SK-N-SH (cell line): ENCODE data around the gene VPS52. TPM values are rescaled to one million over a fixed set of nuclear protein-coding genes. Genes with fewer than 3 reads are reported as not detected.

Experiments
- CTCF ChIA-PET: fragments of 300-600, 350-600 bp; formaldehyde crosslinking; extraction: SDS; loops from one replicate; lab custom pipeline; 2021; lab: Yijun Ruan, JAX
- POLR2A ChIA-PET: fragments of 350-600 bp; sonication (Branson Sonifier 250); formaldehyde crosslinking; extraction: SDS; loops from one replicate; lab custom pipeline; 2020; ENCODE audit warnings: antibody characterized with exemption, inconsistent platforms; lab: Yijun Ruan, JAX
- DNase-seq: peaks from one replicate; pipeline ENCODE4 v3.0.0; 2012
- H2AFZ ChIP-seq: fragments of 200-600 bp; sonication (generic); 2 replicates; pipeline ENCODE4 v1.8.1; 2016; ENCODE audit warnings: antibody characterized with exemption, mild to moderate bottlenecking, low read depth
- H3F3A ChIP-seq: fragments of 200-600 bp; sonication (generic); replicated peaks from 2 replicates; pipeline ENCODE3; 2016; ENCODE audit warnings: antibody characterized with exemption, mild to moderate bottlenecking; ENCODE audit not compliant: insufficient read depth
- H3K27ac ChIP-seq, 2 experiments: fragments of 200-500 bp in 1 of 2; fragments of 200-600 bp in 1 of 2; sonication (Bioruptor generic) in 1 of 2; sonication (generic), shearing (Covaris generic) in 1 of 2; 2 replicates each; pipeline versions ENCODE4 v1.5.1 to v1.6.1; 2014 to 2016; ENCODE audit warnings: low read depth in 2 of 2, inconsistent platforms in 1 of 2, low read length in 1 of 2, mild to moderate bottlenecking in 1 of 2, mixed read lengths in 1 of 2
- H3K27me3 ChIP-seq: fragments of 200-600 bp; sonication (generic), shearing (Covaris generic); 2 replicates; pipeline ENCODE4 v1.6.1; 2016; ENCODE audit warnings: mixed run types; ENCODE audit not compliant: insufficient read depth
- H3K36me3 ChIP-seq, 2 experiments: fragments of 200-500 bp in 1 of 2; fragments of 200-600 bp in 1 of 2; sonication (Bioruptor generic) in 1 of 2; sonication (generic) in 1 of 2; replicated peaks in 1 of 2; 2 replicates each; pipeline versions ENCODE3 to v1.5.1; 2014 to 2016; ENCODE audit warnings: low read length in 1 of 2, mild to moderate bottlenecking in 1 of 2; ENCODE audit not compliant: insufficient read depth in 2 of 2, control insufficient read depth in 1 of 2
- H3K4me1 ChIP-seq, 2 experiments: fragments of 200-500 bp in 1 of 2; fragments of 200-600 bp in 1 of 2; sonication (Bioruptor generic) in 1 of 2; sonication (generic), shearing (Covaris generic) in 1 of 2; 2 replicates each; pipeline versions ENCODE4 v1.5.1 to v1.6.1; 2014 to 2016; ENCODE audit warnings: low read depth in 1 of 2, low read length in 1 of 2, mixed run types in 1 of 2; ENCODE audit not compliant: insufficient read depth in 2 of 2, control insufficient read depth in 1 of 2
- H3K4me2 ChIP-seq: fragments of 200-600 bp; sonication (generic), shearing (Covaris generic); 2 replicates; pipeline ENCODE4 v1.6.1; 2017; ENCODE audit warnings: mixed run types
- H3K4me3 ChIP-seq, 2 experiments: fragments of 200-500 bp in 1 of 2; fragments of 200-600 bp in 1 of 2; sonication (Bioruptor generic) in 1 of 2; sonication (generic), shearing (Covaris generic) in 1 of 2; 2 replicates each; pipeline versions ENCODE4 v1.5.1 to v1.8.1; 2014 to 2016; ENCODE audit warnings: low read depth in 2 of 2, inconsistent platforms in 1 of 2, low read length in 1 of 2, mild to moderate bottlenecking in 1 of 2, mixed read lengths in 1 of 2, moderate library complexity in 1 of 2
- H3K79me2 ChIP-seq: fragments of 200-600 bp; sonication (generic); 2 replicates; pipeline ENCODE4 v1.8.1; 2017; ENCODE audit warnings: mild to moderate bottlenecking; ENCODE audit not compliant: insufficient read depth
- H3K9ac ChIP-seq: fragments of 200-600 bp; sonication (generic); 2 replicates; pipeline ENCODE4 v1.6.1; 2017; ENCODE audit warnings: mixed run types
- H3K9me2 ChIP-seq: fragments of 200-600 bp; sonication (generic); 2 replicates; pipeline ENCODE4 v1.6.1; 2017; ENCODE audit warnings: mixed run types
- H3K9me3 ChIP-seq: fragments of 200-600 bp; sonication (generic); 2 replicates; pipeline ENCODE4 v1.6.1; 2017; ENCODE audit warnings: mixed run types, mild to moderate bottlenecking, moderate library complexity
- H4K20me1 ChIP-seq: fragments of 200-600 bp; sonication (generic); 2 replicates; pipeline ENCODE4 v1.6.1; 2017; ENCODE audit warnings: mild to moderate bottlenecking, mixed run types; ENCODE audit not compliant: insufficient read depth
- CTCF ChIP-seq: fragments of 200-600 bp; sonication (generic); IDR thresholded peaks from 2 replicates; pipeline ENCODE4 v1.6.1; 2017; ENCODE audit warnings: antibody characterized with exemption, mild to moderate bottlenecking, moderate library complexity
- ELF1 ChIP-seq: IDR thresholded peaks from 2 replicates; pipeline ENCODE4 v1.4.0; 2012
- EZH2phosphoT487 ChIP-seq: fragments of 200-600 bp; sonication (generic); IDR thresholded peaks from 2 replicates; pipeline ENCODE4 v1.6.1; 2017; ENCODE audit warnings: low read depth, mixed run types, mild to moderate bottlenecking, antibody characterized with exemption, moderate library complexity, borderline replicate concordance
- FOSL2 ChIP-seq: IDR thresholded peaks from 2 replicates; pipeline ENCODE4 v1.4.0; 2012; ENCODE audit warnings: low read depth, mild to moderate bottlenecking, moderate library complexity, borderline replicate concordance
- FOXJ3 ChIP-seq: sonication (generic); formaldehyde crosslinking; IDR thresholded peaks from 2 replicates; pipeline ENCODE4 v1.5.1; 2020; ENCODE audit warnings: mild to moderate bottlenecking, missing genetic modification reagents
- JUND ChIP-seq: IDR thresholded peaks from 2 replicates; pipeline ENCODE4 v1.4.0; 2012
- MAX ChIP-seq: IDR thresholded peaks from 2 replicates; pipeline ENCODE4 v1.4.0; 2012; ENCODE audit warnings: low read depth
- MEF2A ChIP-seq: IDR thresholded peaks from 2 replicates; pipeline ENCODE4 v1.4.0; 2012; ENCODE audit warnings: low read depth, borderline replicate concordance
- POLR2AphosphoS5 ChIP-seq: IDR thresholded peaks from 2 replicates; pipeline ENCODE4 v1.6.1; 2012; ENCODE audit warnings: low read depth, low read length
- RAD21 ChIP-seq: IDR thresholded peaks from 2 replicates; pipeline ENCODE4 v1.6.1; 2012; ENCODE audit warnings: mild to moderate bottlenecking, low read length
- RCOR1 ChIP-seq: fragments of 150-350 bp; IDR thresholded peaks from 2 replicates; pipeline ENCODE4 v1.6.1; 2017; ENCODE audit warnings: antibody characterized with exemption, low read length
- REST ChIP-seq: IDR thresholded peaks from 2 replicates; pipeline ENCODE4 v1.6.1; 2012; ENCODE audit warnings: mild to moderate bottlenecking, low read depth, low read length, moderate library complexity
- RFX5 ChIP-seq: IDR thresholded peaks from 2 replicates; pipeline ENCODE4 v1.6.1; 2012; ENCODE audit warnings: mild to moderate bottlenecking, improper control_type of control experiment, low read length
- RXRA ChIP-seq: IDR thresholded peaks from 2 replicates; pipeline ENCODE4 v1.4.0; 2012; ENCODE audit warnings: low read depth, mild to moderate bottlenecking, borderline replicate concordance
- SIN3A ChIP-seq: IDR thresholded peaks from 2 replicates; pipeline ENCODE4 v1.6.1; 2012; ENCODE audit warnings: low read depth, mild to moderate bottlenecking, low read length, moderate library complexity, borderline replicate concordance
- SMC3 ChIP-seq: IDR thresholded peaks from 2 replicates; pipeline ENCODE4 v1.6.1; 2012; ENCODE audit warnings: low read depth, low read length, improper control_type of control experiment
- TCF12 ChIP-seq: IDR thresholded peaks from 2 replicates; pipeline ENCODE4 v1.4.0; 2012
- TEAD4 ChIP-seq: IDR thresholded peaks from 2 replicates; pipeline ENCODE4 v1.4.0; 2012; ENCODE audit warnings: mild to moderate bottlenecking, borderline replicate concordance; ENCODE audit not compliant: insufficient read depth
- YY1 ChIP-seq: IDR thresholded peaks from 2 replicates; pipeline ENCODE4 v1.4.0; 2012; ENCODE audit warnings: low read depth, mild to moderate bottlenecking
- WGBS: methylation state at CpG from one replicate; pipeline ENCODE4 v1.1.6; 2017; ENCODE audit warnings: low lambda C conversion rate; 5-methylcytosine and 5-hydroxymethylcytosine counted together
- polyA plus RNA-seq, 3 experiments: library from polyadenylated mRNA; depleted of rRNA; stranded (reverse); fragments of >200 nt; gene quantifications; 2 replicates each; pipeline ENCODE4 v1.2.3, GENCODE V29; 2012

Gene VPS52
- polyA plus RNA-seq, 1 of the 3 experiments (the other 2 are of a cell fraction) = 74.0 TPM

GRCh38 chr6:33209856-33210255 is 61.8 kb downstream of the VPS52 start:
- Histone ChIP-seq H3K4me3 (no peak overlapping the region), H3K9me2 (no peaks in the 10 kb centered on the region), H3K4me1 (peaks cover 20 to 41% of the 10 kb centered on the region in 2 experiments; a peak in 3 of 4 replicates), H3K27ac (no peak overlapping the region), H3K9me3 (no peaks in the 10 kb centered on the region), H3K79me2 (peaks cover 14% of the 10 kb centered on the region; the same call in 1 of the 2 replicates), H3K4me2 (no peak overlapping the region), H3F3A (peaks cover 13% of the 10 kb centered on the region), H3K27me3 (no peaks in the 10 kb centered on the region), H3K9ac (no peak overlapping the region), H3K36me3 (peaks cover 10 to 19% of the 10 kb centered on the region in 2 experiments), H2AFZ (no peak overlapping the region), H4K20me1 (no peaks in the 10 kb centered on the region)
- 95% methylated on average over 10 of the region's 10 CpGs for WGBS
- ChIA-PET POLR2A (no interaction called here), CTCF (interaction anchor here (3.4 to 3.5 kb wide), 2 partner anchors 11 to 39 kb away, joined by 14 to 27 read pairs; no protein-coding TSS in a partner anchor)
- TF ChIP-seq SMC3 (no peak), RXRA (no peak), SIN3A (no peak), CTCF (no peak), ELF1 (no peak), POLR2AphosphoS5 (no peak), JUND (no peak), RCOR1 (no peak), RAD21 (no peak), TEAD4 (no peak), EZH2phosphoT487 (no peak), YY1 (no peak)
- DNase-seq = no peak

- Histone ChIP-seq H3K4me3 (peak within 1 kb of the TSS; percentile 90 to 94), H3K4me1 (peaks cover 20 to 42% of the 10 kb centered on the region in 2 experiments; a peak in 3 of 4 replicates), H2AFZ (peak within 1 kb of the TSS; percentile 86), H3K36me3 (peaks cover 11 to 24% of the 10 kb centered on the region in 2 experiments), H3K9me3 (no peaks in the 10 kb centered on the region), H3K27ac (peak within 1 kb of the TSS; percentile 88 to 91), H3K79me2 (peaks cover 21% of the 10 kb centered on the region; the same call in 1 of the 2 replicates), H4K20me1 (no peaks in the 10 kb centered on the region), H3K27me3 (no peaks in the 10 kb centered on the region), H3F3A (peaks cover 20% of the 10 kb centered on the region), H3K9me2 (no peaks in the 10 kb centered on the region), H3K4me2 (peak within 1 kb of the TSS; percentile 96), H3K9ac (peak within 1 kb of the TSS; percentile 95)
- WGBS = 0% methylated on average over 15 of the region's 86 CpGs
- POLR2A ChIA-PET = interaction anchor here (0.6 to 2.4 kb wide), 7 partner anchors 9 to 1013 kb away, joined by 3 to 18 read pairs (median 5); partner anchors contain the start of genes B3GALT4, RGL2, RPS18 and VPS52
- CTCF ChIA-PET = interaction anchor here (0.9 to 3.5 kb wide), 9 partner anchors 10 to 194 kb away, joined by 3 to 27 read pairs (median 4); no protein-coding TSS in a partner anchor
- peak; percentile 96 for DNase-seq
- TF ChIP-seq JUND = no peak
- peak; percentile 62 for TF ChIP-seq MAX
- no peak for TF ChIP-seq EZH2phosphoT487
- TF ChIP-seq FOSL2 = no peak
- TF ChIP-seq SMC3 = no peak
- no peak for TF ChIP-seq RAD21
- no peak for TF ChIP-seq MEF2A
- TF ChIP-seq TCF12 = no peak; the same call in 1 of the 2 replicates
- peak; percentile 82; the same call in 1 of the 2 replicates for TF ChIP-seq POLR2AphosphoS5
- TF ChIP-seq TEAD4 = no peak
- TF ChIP-seq RXRA = no peak
- no peak for TF ChIP-seq FOXJ3
- TF ChIP-seq RFX5 = 0 out of 2 replicates have a peak, but pooled peaks have one; percentile 16
- no peak for TF ChIP-seq REST
Observed at GRCh38 chr6:33208091-33208967, 63.3 kb downstream of the VPS52 start, which contains the start of gene RING1. RING1 (plus strand) TSS chr6:33208500; CDS start chr6:33208823, 323 bp downstream.
